HepG2 (cell line): ENCODE results near the gene BAZ1A. TPM values are rescaled to one million over a fixed set of nuclear protein-coding genes. Genes with fewer than 3 reads are reported as not detected.

Source experiments
- FOXM1 ChIP-seq: sonication (generic); formaldehyde crosslinking; IDR thresholded peaks from 2 replicates; pipeline ENCODE4 v1.5.0; 2020; ENCODE audit warnings: missing genetic modification reagents
- FOXP4 ChIP-seq: sonication (generic); formaldehyde crosslinking; IDR thresholded peaks from 2 replicates; pipeline ENCODE4 v1.4.0; 2020; ENCODE audit warnings: missing genetic modification reagents
- HMG20A ChIP-seq: IDR thresholded peaks from 2 replicates; pipeline ENCODE4 v1.6.1; 2016; ENCODE audit warnings: borderline replicate concordance
- NCOA2 ChIP-seq: sonication (generic); formaldehyde crosslinking; IDR thresholded peaks from 2 replicates; pipeline ENCODE4 v1.8.0; 2022; ENCODE audit warnings: inconsistent platforms
- PHB2 ChIP-seq: fragments of 450-650 bp; IDR thresholded peaks from 2 replicates; pipeline ENCODE4 v1.6.1; 2018; ENCODE audit not compliant: partially characterized antibody
- POGZ ChIP-seq: sonication (generic); formaldehyde crosslinking; IDR thresholded peaks from 2 replicates; pipeline ENCODE4 v1.4.0; 2020; ENCODE audit warnings: mild to moderate bottlenecking, missing genetic modification reagents
- POLR2AphosphoS5 ChIP-seq: IDR thresholded peaks from 2 replicates; pipeline ENCODE4 v1.6.1; 2012; ENCODE audit warnings: low read depth, low read length
- RFX3 ChIP-seq: IDR thresholded peaks from 2 replicates; pipeline ENCODE4 v1.6.1; 2016; ENCODE audit warnings: missing biosample characterization, missing genetic modification reagents
- ZBTB44 ChIP-seq: sonication (generic); formaldehyde crosslinking; IDR thresholded peaks from 2 replicates; pipeline ENCODE4 v1.4.0; 2020; ENCODE audit warnings: missing genetic modification reagents
- ZNF225 ChIP-seq: sonication (generic); formaldehyde crosslinking; IDR thresholded peaks from 2 replicates; pipeline ENCODE4 v1.4.0; 2020; ENCODE audit warnings: mild to moderate bottlenecking, missing genetic modification reagents
- ZNF276 ChIP-seq: sonication (generic); formaldehyde crosslinking; IDR thresholded peaks from 2 replicates; pipeline ENCODE4 v1.4.0; 2020; ENCODE audit warnings: mild to moderate bottlenecking, low read depth, missing genetic modification reagents
- ZNF512B ChIP-seq: sonication (generic); formaldehyde crosslinking; IDR thresholded peaks from 2 replicates; pipeline ENCODE4 v1.5.1; 2020; ENCODE audit warnings: missing genetic modification reagents, mild to moderate bottlenecking, borderline replicate concordance
- ZNF616 ChIP-seq: sonication (generic); formaldehyde crosslinking; IDR thresholded peaks from 2 replicates; pipeline ENCODE4 v1.5.0; 2020; ENCODE audit warnings: low read depth, mild to moderate bottlenecking, missing genetic modification reagents
- polyA plus RNA-seq, 8 experiments: library from polyadenylated mRNA; depleted of rRNA in 3 of 8; stranded (reverse) in 7 of 8; unstranded in 1 of 8; fragments of >200 nt; fragmentation: Illumina TruSeq in 4 of 8; extraction: Trizol in 4 of 8; gene quantifications; 2 replicates each; pipeline versions ENCODE4 v1.2.1 to v1.2.3, GENCODE V29; 2011 to 2016; ENCODE audit warnings: low read depth in 4 of 8, missing spikeins in 1 of 8, mixed read lengths in 1 of 8; ENCODE audit not compliant: insufficient read depth in 1 of 8
- total RNA-seq, 5 experiments: library from RNA; depleted of rRNA; stranded (reverse); fragments of >200 nt; fragmentation: Illumina TruSeq; extraction: Trizol; gene quantifications; 2 replicates each; pipeline ENCODE4 v1.2.3, GENCODE V29; 2016; ENCODE audit warnings: low read depth in 1 of 5

BAZ1A gene
- total and polyA plus RNA-seq, 2 of the 13 experiments (the other 11 are each of a cell fraction or from before 2014, with no cell fraction given) = 20.9 to 56.8 TPM

GRCh38 chr14:34810028-34810427 is 65.1 kb downstream of the BAZ1A start (continued):
- no peak for TF ChIP-seq ZBTB44 (CRISPR knock-in tag)
- TF ChIP-seq ZNF616 (CRISPR knock-in tag) = no peak
- no peak for TF ChIP-seq FOXM1 (CRISPR knock-in tag)
- TF ChIP-seq ZNF512B = no peak
- TF ChIP-seq POGZ = no peak
- TF ChIP-seq NCOA2 (CRISPR knock-in tag) = no peak
- TF ChIP-seq ZNF225 (CRISPR knock-in tag) = no peak
- TF ChIP-seq POLR2AphosphoS5 = no peak
- TF ChIP-seq RFX3 (CRISPR knock-in tag) = no peak
- TF ChIP-seq ZNF276 (CRISPR knock-in tag) = no peak
- no peak for TF ChIP-seq HMG20A (CRISPR knock-in tag)
- no peak for TF ChIP-seq PHB2
- no peak for TF ChIP-seq FOXP4 (CRISPR knock-in tag)
